Measurements from ENCODE around the gene IGSF9B. TPM values are rescaled to one million over a fixed set of nuclear protein-coding genes. Genes with fewer than 3 reads are reported as not detected.

IGSF9B gene
- total RNA-seq, 2 experiments from 2014 or later: 24.3 to 27.4 TPM

GRCh38 chr11:133996671-133997070 lies 39.9 kb upstream of the IGSF9B start:
- Histone ChIP-seq H3K36me3 (ENCODE audit: insufficient read depth, low read length) (no peaks in the 10 kb centered on the region), H3K9me3 (ENCODE audit: control insufficient read depth in 1 of 2, insufficient read depth in 1 of 2, low read length in 2 of 2) (no peaks in the 10 kb centered on the region), H3K4me3 (ENCODE audit: low read length) (no peak overlapping the region), H3K4me1 (ENCODE audit: insufficient read depth, low read length) (no peaks in the 10 kb centered on the region), H3K27me3 (ENCODE audit: control insufficient read depth in 1 of 2, insufficient read depth in 2 of 2, low read length in 2 of 2) (no peaks in the 10 kb centered on the region), H3K27ac (ENCODE audit: low read depth in 1 of 2, low read length in 2 of 2) (no peak overlapping the region)
- no peak for ATAC-seq (ENCODE audit: poor library complexity)
- no peak overlapping the region for H3K4me3 Mint-ChIP-seq
- DNase-seq: no peak
- POLR2A ChIA-PET: no interaction called here
- no peaks in the 10 kb centered on the region for H3K9me3 Mint-ChIP-seq
- no peaks in the 10 kb centered on the region for H3K27me3 Mint-ChIP-seq
- no peaks in the 10 kb centered on the region for H3K36me3 Mint-ChIP-seq (ENCODE audit: low read depth)
- no peaks in the 10 kb centered on the region for H3K4me1 Mint-ChIP-seq (ENCODE audit: low read depth)
- H3K27ac Mint-ChIP-seq: no peak overlapping the region
- intact Hi-C loops (cut with DNase I, micrococcal nuclease): no loop called here
- CTCF ChIA-PET: no interaction called here
- TF ChIP-seq CTCF (IDR thresholded peaks at IDR 0.05): no peak

GRCh38 chr11:133995066-133995465 lies 38.3 kb upstream of the IGSF9B start:
- H3K27ac Mint-ChIP-seq: no peak overlapping the region

GRCh38 chr11:133993921-133994320 lies 37.2 kb upstream of the IGSF9B start:
- Histone ChIP-seq H3K27ac (ENCODE audit: low read depth in 1 of 2, low read length in 2 of 2) (no peak overlapping the region), H3K4me1 (ENCODE audit: insufficient read depth, low read length) (no peaks in the 10 kb centered on the region), H3K4me3 (ENCODE audit: low read length) (no peak overlapping the region), H3K9me3 (ENCODE audit: control insufficient read depth in 1 of 2, insufficient read depth in 1 of 2, low read length in 2 of 2) (no peaks in the 10 kb centered on the region), H3K27me3 (ENCODE audit: control insufficient read depth in 1 of 2, insufficient read depth in 2 of 2, low read length in 2 of 2) (no peaks in the 10 kb centered on the region), H3K36me3 (ENCODE audit: insufficient read depth, low read length) (no peaks in the 10 kb centered on the region)
- no peak for TF ChIP-seq CTCF (IDR thresholded peaks at IDR 0.05)
- ChIA-PET POLR2A (no interaction called here), CTCF (no interaction called here)
- intact Hi-C loops (cut with DNase I, micrococcal nuclease): no loop called here
- Mint-ChIP-seq H3K4me1 (ENCODE audit: low read depth) (no peaks in the 10 kb centered on the region), H3K27me3 (no peaks in the 10 kb centered on the region), H3K9me3 (no peaks in the 10 kb centered on the region), H3K4me3 (no peak overlapping the region), H3K36me3 (ENCODE audit: low read depth) (no peaks in the 10 kb centered on the region), H3K27ac (no peak overlapping the region)
- DNase-seq (no peak), ATAC-seq (ENCODE audit: poor library complexity) (no peak)

More at GRCh38 chr11:133995066-133995465, 38.3 kb upstream of the IGSF9B start:
- H3K4me1 ChIP-seq (ENCODE audit: insufficient read depth, low read length): no peaks in the 10 kb centered on the region
- H3K27me3 Mint-ChIP-seq: no peaks in the 10 kb centered on the region
- no peaks in the 10 kb centered on the region for H3K27me3 ChIP-seq (ENCODE audit: control insufficient read depth in 1 of 2, insufficient read depth in 2 of 2, low read length in 2 of 2)
- no peak for TF ChIP-seq CTCF (IDR thresholded peaks at IDR 0.05)
- H3K4me1 Mint-ChIP-seq (ENCODE audit: low read depth): no peaks in the 10 kb centered on the region
- DNase-seq (peak in 2 of 14 experiments; percentile 5 to 8), ATAC-seq (ENCODE audit: poor library complexity) (no peak)
- no peaks in the 10 kb centered on the region for H3K36me3 Mint-ChIP-seq (ENCODE audit: low read depth)
- no peaks in the 10 kb centered on the region for H3K9me3 Mint-ChIP-seq
- H3K9me3 ChIP-seq (ENCODE audit: control insufficient read depth in 1 of 2, insufficient read depth in 1 of 2, low read length in 2 of 2): no peaks in the 10 kb centered on the region
- ChIA-PET POLR2A (no interaction called here), CTCF (no interaction called here)
- H3K27ac ChIP-seq (ENCODE audit: low read depth in 1 of 2, low read length in 2 of 2): no peak overlapping the region
- H3K4me3 Mint-ChIP-seq: no peak overlapping the region
- intact Hi-C loops (cut with DNase I, micrococcal nuclease): no loop called here
- H3K36me3 ChIP-seq (ENCODE audit: insufficient read depth, low read length): no peaks in the 10 kb centered on the region
- no peak overlapping the region for H3K4me3 ChIP-seq (ENCODE audit: low read length)
